Measurements from ENCODE around the gene PCARE. TPM values are rescaled to one million over a fixed set of nuclear protein-coding genes. Genes with fewer than 3 reads are reported as not detected.
"Not testable (repeated sequence)": the region's sequence is repeated elsewhere in the genome, so short reads cannot be mapped to it uniquely, and the experiment has no call there.

PCARE gene
- total and polyA plus RNA-seq, 2 experiments from 2014 or later: 2.2 TPM; not detected in 1

GRCh38 chr2:29109246-29109645 is 34.9 kb upstream of the PCARE start:
- no peaks in the 10 kb centered on the region for H4K20me1 ChIP-seq (ENCODE audit: insufficient read depth, poor library complexity, severe bottlenecking)
- H3K9me3 ChIP-seq (ENCODE audit: low read depth): no peaks in the 10 kb centered on the region
- no peaks in the 10 kb centered on the region for H3K9me2 ChIP-seq (replicated peaks; ENCODE audit: insufficient read depth)
- no peaks in the 10 kb centered on the region for H3K27me3 ChIP-seq
- no peak overlapping the region for H2AFZ ChIP-seq
- DNase-seq (ENCODE audit: low spot score): no peak
- no peak overlapping the region for H3K4me3 ChIP-seq
- peaks cover 4% of the 10 kb centered on the region for H3K4me1 ChIP-seq (ENCODE audit: insufficient read depth)
- no peak overlapping the region for H3K4me2 ChIP-seq
- no peak for TF ChIP-seq EZH2 (IDR thresholded peaks at IDR 0.05; ENCODE audit: borderline replicate concordance)
- TF ChIP-seq EZH2phosphoT487 (IDR thresholded peaks at IDR 0.05; ENCODE audit: low read depth, severe bottlenecking, unreplicated experiment): no peak
- TF ChIP-seq CTCF (IDR thresholded peaks at IDR 0.05; ENCODE audit: poor library complexity): no peak
- H3K27ac ChIP-seq: no peak overlapping the region
- H3K79me2 ChIP-seq: no peaks in the 10 kb centered on the region
- no peaks in the 10 kb centered on the region for H3K36me3 ChIP-seq (replicated peaks; ENCODE audit: insufficient read depth, low read depth)
- WGBS (ENCODE audit: low lambda C conversion rate, missing lambda C conversion rate): 100% methylated on average over 2 of the region's 2 CpGs

- Histone ChIP-seq H3K79me2 (no peaks in the 10 kb centered on the region), H3K4me2 (peak overlapping the region; percentile 32), H3K4me1 (ENCODE audit: insufficient read depth) (no peaks in the 10 kb centered on the region), H3K36me3 (replicated peaks; ENCODE audit: insufficient read depth, low read depth) (no peaks in the 10 kb centered on the region), H2AFZ (no peak overlapping the region), H3K4me3 (no peak overlapping the region), H3K9me3 (ENCODE audit: low read depth) (no peaks in the 10 kb centered on the region), H3K27ac (peak overlapping the region; percentile 59), H3K27me3 (no peaks in the 10 kb centered on the region), H3K9me2 (replicated peaks; ENCODE audit: insufficient read depth) (no peaks in the 10 kb centered on the region), H4K20me1 (ENCODE audit: insufficient read depth, poor library complexity, severe bottlenecking) (no peaks in the 10 kb centered on the region)
- WGBS (ENCODE audit: low lambda C conversion rate, missing lambda C conversion rate): 74% methylated on average over 8 of the region's 8 CpGs
- peak; percentile 59 for DNase-seq (ENCODE audit: low spot score)
- no peak for TF ChIP-seq EZH2 (IDR thresholded peaks at IDR 0.05; ENCODE audit: borderline replicate concordance)
- TF ChIP-seq EZH2phosphoT487 (IDR thresholded peaks at IDR 0.05; ENCODE audit: low read depth, severe bottlenecking, unreplicated experiment): no peak
- no peak for TF ChIP-seq CTCF (IDR thresholded peaks at IDR 0.05; ENCODE audit: poor library complexity)
These were observed 33.9 kb upstream of the PCARE start for GRCh38 chr2:29108225-29108624.

- not testable (repeated sequence) for H3K4me2 ChIP-seq; H3K4me1 ChIP-seq (ENCODE audit: insufficient read depth)
- 95% methylated on average over 3 of the region's 3 CpGs for WGBS (ENCODE audit: low lambda C conversion rate, missing lambda C conversion rate)
These were observed 33.2 kb upstream of the PCARE start for GRCh38 chr2:29107547-29107946.

GRCh38 chr2:29106980-29107388 is 32.7 kb upstream of the PCARE start:
- Histone ChIP-seq H3K4me1 (ENCODE audit: insufficient read depth) (no peaks in the 10 kb centered on the region), H3K27ac (no peak overlapping the region)

More at GRCh38 chr2:29107547-29107946, 33.2 kb upstream of the PCARE start:
- not testable (repeated sequence) for H3K4me3 ChIP-seq; H3K9me3 ChIP-seq (ENCODE audit: low read depth); H3K36me3 ChIP-seq (replicated peaks; ENCODE audit: insufficient read depth, low read depth); H3K27me3 ChIP-seq; H4K20me1 ChIP-seq (ENCODE audit: insufficient read depth, poor library complexity, severe bottlenecking); DNase-seq (ENCODE audit: low spot score); H2AFZ ChIP-seq; H3K9me2 ChIP-seq (replicated peaks; ENCODE audit: insufficient read depth); H3K79me2 ChIP-seq
- H3K27ac ChIP-seq: peak overlapping the region; percentile 49

More at GRCh38 chr2:29106980-29107388, 32.7 kb upstream of the PCARE start:
- no peaks in the 10 kb centered on the region for H3K36me3 ChIP-seq (replicated peaks; ENCODE audit: insufficient read depth, low read depth)
- H4K20me1 ChIP-seq (ENCODE audit: insufficient read depth, poor library complexity, severe bottlenecking): no peaks in the 10 kb centered on the region
- TF ChIP-seq EZH2 (IDR thresholded peaks at IDR 0.05; ENCODE audit: borderline replicate concordance): no peak
- TF ChIP-seq EZH2phosphoT487 (IDR thresholded peaks at IDR 0.05; ENCODE audit: low read depth, severe bottlenecking, unreplicated experiment): no peak
- no peak for TF ChIP-seq CTCF (IDR thresholded peaks at IDR 0.05; ENCODE audit: poor library complexity)
- no peaks in the 10 kb centered on the region for H3K9me2 ChIP-seq (replicated peaks; ENCODE audit: insufficient read depth)
- WGBS (ENCODE audit: low lambda C conversion rate, missing lambda C conversion rate): 38% methylated on average over 2 of the region's 2 CpGs
- H3K9me3 ChIP-seq (ENCODE audit: low read depth): no peaks in the 10 kb centered on the region
- H3K27me3 ChIP-seq: no peaks in the 10 kb centered on the region
- H3K4me3 ChIP-seq: no peak overlapping the region
- DNase-seq (ENCODE audit: low spot score): peak; percentile 13
- H3K79me2 ChIP-seq: no peaks in the 10 kb centered on the region
- H2AFZ ChIP-seq: no peak overlapping the region
- no peak overlapping the region for H3K4me2 ChIP-seq
